SK-N-SH (cell line): Measurements from ENCODE around the gene HDAC4. TPM values are rescaled to one million over a fixed set of nuclear protein-coding genes. Genes with fewer than 3 reads are reported as not detected.

Experiments used
- CTCF ChIA-PET: fragments of 300-600, 350-600 bp; formaldehyde crosslinking; extraction: SDS; loops from one replicate; lab custom pipeline; 2021; lab: Yijun Ruan, JAX
- POLR2A ChIA-PET: fragments of 350-600 bp; sonication (Branson Sonifier 250); formaldehyde crosslinking; extraction: SDS; loops from one replicate; lab custom pipeline; 2020; ENCODE audit warnings: antibody characterized with exemption, inconsistent platforms; lab: Yijun Ruan, JAX
- DNase-seq: peaks from one replicate; pipeline ENCODE4 v3.0.0; 2012
- H2AFZ ChIP-seq: fragments of 200-600 bp; sonication (generic); 2 replicates; pipeline ENCODE4 v1.8.1; 2016; ENCODE audit warnings: antibody characterized with exemption, mild to moderate bottlenecking, low read depth
- H3F3A ChIP-seq: fragments of 200-600 bp; sonication (generic); replicated peaks from 2 replicates; pipeline ENCODE3; 2016; ENCODE audit warnings: antibody characterized with exemption, mild to moderate bottlenecking; ENCODE audit not compliant: insufficient read depth
- H3K27ac ChIP-seq, 2 experiments: fragments of 200-500 bp in 1 of 2; fragments of 200-600 bp in 1 of 2; sonication (Bioruptor generic) in 1 of 2; sonication (generic), shearing (Covaris generic) in 1 of 2; 2 replicates each; pipeline versions ENCODE4 v1.5.1 to v1.6.1; 2014 to 2016; ENCODE audit warnings: low read depth in 2 of 2, inconsistent platforms in 1 of 2, low read length in 1 of 2, mild to moderate bottlenecking in 1 of 2, mixed read lengths in 1 of 2
- H3K27me3 ChIP-seq: fragments of 200-600 bp; sonication (generic), shearing (Covaris generic); 2 replicates; pipeline ENCODE4 v1.6.1; 2016; ENCODE audit warnings: mixed run types; ENCODE audit not compliant: insufficient read depth
- H3K36me3 ChIP-seq, 2 experiments: fragments of 200-500 bp in 1 of 2; fragments of 200-600 bp in 1 of 2; sonication (Bioruptor generic) in 1 of 2; sonication (generic) in 1 of 2; replicated peaks in 1 of 2; 2 replicates each; pipeline versions ENCODE3 to v1.5.1; 2014 to 2016; ENCODE audit warnings: low read length in 1 of 2, mild to moderate bottlenecking in 1 of 2; ENCODE audit not compliant: insufficient read depth in 2 of 2, control insufficient read depth in 1 of 2
- H3K4me1 ChIP-seq, 2 experiments: fragments of 200-500 bp in 1 of 2; fragments of 200-600 bp in 1 of 2; sonication (Bioruptor generic) in 1 of 2; sonication (generic), shearing (Covaris generic) in 1 of 2; 2 replicates each; pipeline versions ENCODE4 v1.5.1 to v1.6.1; 2014 to 2016; ENCODE audit warnings: low read depth in 1 of 2, low read length in 1 of 2, mixed run types in 1 of 2; ENCODE audit not compliant: insufficient read depth in 2 of 2, control insufficient read depth in 1 of 2
- H3K4me2 ChIP-seq: fragments of 200-600 bp; sonication (generic), shearing (Covaris generic); 2 replicates; pipeline ENCODE4 v1.6.1; 2017; ENCODE audit warnings: mixed run types
- H3K4me3 ChIP-seq, 2 experiments: fragments of 200-500 bp in 1 of 2; fragments of 200-600 bp in 1 of 2; sonication (Bioruptor generic) in 1 of 2; sonication (generic), shearing (Covaris generic) in 1 of 2; 2 replicates each; pipeline versions ENCODE4 v1.5.1 to v1.8.1; 2014 to 2016; ENCODE audit warnings: low read depth in 2 of 2, inconsistent platforms in 1 of 2, low read length in 1 of 2, mild to moderate bottlenecking in 1 of 2, mixed read lengths in 1 of 2, moderate library complexity in 1 of 2
- H3K79me2 ChIP-seq: fragments of 200-600 bp; sonication (generic); 2 replicates; pipeline ENCODE4 v1.8.1; 2017; ENCODE audit warnings: mild to moderate bottlenecking; ENCODE audit not compliant: insufficient read depth
- H3K9ac ChIP-seq: fragments of 200-600 bp; sonication (generic); 2 replicates; pipeline ENCODE4 v1.6.1; 2017; ENCODE audit warnings: mixed run types
- H3K9me2 ChIP-seq: fragments of 200-600 bp; sonication (generic); 2 replicates; pipeline ENCODE4 v1.6.1; 2017; ENCODE audit warnings: mixed run types
- H3K9me3 ChIP-seq: fragments of 200-600 bp; sonication (generic); 2 replicates; pipeline ENCODE4 v1.6.1; 2017; ENCODE audit warnings: mixed run types, mild to moderate bottlenecking, moderate library complexity
- H4K20me1 ChIP-seq: fragments of 200-600 bp; sonication (generic); 2 replicates; pipeline ENCODE4 v1.6.1; 2017; ENCODE audit warnings: mild to moderate bottlenecking, mixed run types; ENCODE audit not compliant: insufficient read depth
- CHD2 ChIP-seq: fragments of 150-350 bp; IDR thresholded peaks from 2 replicates; pipeline ENCODE4 v1.6.1; 2018; ENCODE audit warnings: low read length; ENCODE audit not compliant: partially characterized antibody
- ELF1 ChIP-seq: IDR thresholded peaks from 2 replicates; pipeline ENCODE4 v1.4.0; 2012
- FOSL2 ChIP-seq: IDR thresholded peaks from 2 replicates; pipeline ENCODE4 v1.4.0; 2012; ENCODE audit warnings: low read depth, mild to moderate bottlenecking, moderate library complexity, borderline replicate concordance
- FOXM1 ChIP-seq: IDR thresholded peaks from 2 replicates; pipeline ENCODE4 v1.4.0; 2012; ENCODE audit warnings: low read depth, mild to moderate bottlenecking
- GATA2 ChIP-seq: sonication (generic); formaldehyde crosslinking; IDR thresholded peaks from 2 replicates; pipeline ENCODE4 v1.5.0; 2020; ENCODE audit warnings: mild to moderate bottlenecking, missing genetic modification reagents
- JUND ChIP-seq: IDR thresholded peaks from 2 replicates; pipeline ENCODE4 v1.4.0; 2012
- MXI1 ChIP-seq: IDR thresholded peaks from 2 replicates; pipeline ENCODE4 v1.6.1; 2012; ENCODE audit warnings: mild to moderate bottlenecking, low read depth, low read length, improper control_type of control experiment
- POLR2AphosphoS5 ChIP-seq: IDR thresholded peaks from 2 replicates; pipeline ENCODE4 v1.6.1; 2012; ENCODE audit warnings: low read depth, low read length
- RAD21 ChIP-seq: IDR thresholded peaks from 2 replicates; pipeline ENCODE4 v1.6.1; 2012; ENCODE audit warnings: mild to moderate bottlenecking, low read length
- RFX5 ChIP-seq: IDR thresholded peaks from 2 replicates; pipeline ENCODE4 v1.6.1; 2012; ENCODE audit warnings: mild to moderate bottlenecking, improper control_type of control experiment, low read length
- SIN3A ChIP-seq: IDR thresholded peaks from 2 replicates; pipeline ENCODE4 v1.6.1; 2012; ENCODE audit warnings: low read depth, mild to moderate bottlenecking, low read length, moderate library complexity, borderline replicate concordance
- SMC3 ChIP-seq: IDR thresholded peaks from 2 replicates; pipeline ENCODE4 v1.6.1; 2012; ENCODE audit warnings: low read depth, low read length, improper control_type of control experiment
- TAF1 ChIP-seq: IDR thresholded peaks from 2 replicates; pipeline ENCODE4 v1.6.1; 2012; ENCODE audit warnings: low read depth, mild to moderate bottlenecking, low read length, moderate library complexity, borderline replicate concordance
- USF2 ChIP-seq: fragments of 150-350 bp; IDR thresholded peaks from 2 replicates; pipeline ENCODE4 v1.6.1; 2017; ENCODE audit warnings: antibody characterized with exemption, low read length, low read depth, borderline replicate concordance
- YY1 ChIP-seq: IDR thresholded peaks from 2 replicates; pipeline ENCODE4 v1.4.0; 2012; ENCODE audit warnings: low read depth, mild to moderate bottlenecking
- WGBS: methylation state at CpG from one replicate; pipeline ENCODE4 v1.1.6; 2017; ENCODE audit warnings: low lambda C conversion rate; 5-methylcytosine and 5-hydroxymethylcytosine counted together
- polyA plus RNA-seq, 3 experiments: library from polyadenylated mRNA; depleted of rRNA; stranded (reverse); fragments of >200 nt; gene quantifications; 2 replicates each; pipeline ENCODE4 v1.2.3, GENCODE V29; 2012
- TF ChIP-seq, protein P1 (sequence below): IDR thresholded peaks from 2 replicates; pipeline ENCODE4; 2012
- TF ChIP-seq, protein P2 (sequence below): IDR thresholded peaks from 2 replicates; pipeline ENCODE4 v1.6.1; 2012; ENCODE audit warnings: mild to moderate bottlenecking, low read depth, low read length, moderate library complexity

Gene HDAC4
- polyA plus RNA-seq, 1 of the 3 experiments (the other 2 are of a cell fraction): 5.5 TPM

GRCh38 chr2:239041062-239041461 is 359.8 kb downstream of the HDAC4 start:
- Histone ChIP-seq H4K20me1 (no peaks in the 10 kb centered on the region), H3K27ac (no peak overlapping the region), H3K9ac (no peak overlapping the region), H3K4me3 (no peak overlapping the region), H3F3A (no peaks in the 10 kb centered on the region), H3K9me3 (no peaks in the 10 kb centered on the region), H3K4me2 (no peak overlapping the region), H3K4me1 (peaks cover 0 to 5% of the 10 kb centered on the region in 2 experiments; a peak in 1 of 4 replicates), H3K79me2 (no peaks in the 10 kb centered on the region), H2AFZ (no peak overlapping the region), H3K9me2 (no peaks in the 10 kb centered on the region), H3K27me3 (no peaks in the 10 kb centered on the region), H3K36me3 (no peaks in the 10 kb centered on the region)
- POLR2A ChIA-PET: no interaction called here
- no peak for DNase-seq
- 66% methylated on average over 12 of the region's 14 CpGs for WGBS
- CTCF ChIA-PET: interaction anchor here (2.8 to 5.4 kb wide), 2 partner anchors 53 to 65 kb away, joined by 13 to 39 read pairs; no protein-coding TSS in a partner anchor
- no peak for TF ChIP-seq JUND
- TF ChIP-seq USF2: no peak
- no peak for TF ChIP-seq RFX5
- TF ChIP-seq, protein P1, sequence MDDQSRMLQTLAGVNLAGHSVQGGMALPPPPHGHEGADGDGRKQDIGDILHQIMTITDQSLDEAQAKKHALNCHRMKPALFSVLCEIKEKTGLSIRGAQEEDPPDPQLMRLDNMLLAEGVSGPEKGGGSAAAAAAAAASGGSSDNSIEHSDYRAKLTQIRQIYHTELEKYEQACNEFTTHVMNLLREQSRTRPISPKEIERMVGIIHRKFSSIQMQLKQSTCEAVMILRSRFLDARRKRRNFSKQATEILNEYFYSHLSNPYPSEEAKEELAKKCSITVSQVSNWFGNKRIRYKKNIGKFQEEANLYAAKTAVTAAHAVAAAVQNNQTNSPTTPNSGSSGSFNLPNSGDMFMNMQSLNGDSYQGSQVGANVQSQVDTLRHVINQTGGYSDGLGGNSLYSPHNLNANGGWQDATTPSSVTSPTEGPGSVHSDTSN: no peak
- no peak for TF ChIP-seq CHD2
- TF ChIP-seq SMC3: no peak
- no peak for TF ChIP-seq TAF1
- no peak for TF ChIP-seq GATA2 (CRISPR knock-in tag)
- TF ChIP-seq, protein P2, sequence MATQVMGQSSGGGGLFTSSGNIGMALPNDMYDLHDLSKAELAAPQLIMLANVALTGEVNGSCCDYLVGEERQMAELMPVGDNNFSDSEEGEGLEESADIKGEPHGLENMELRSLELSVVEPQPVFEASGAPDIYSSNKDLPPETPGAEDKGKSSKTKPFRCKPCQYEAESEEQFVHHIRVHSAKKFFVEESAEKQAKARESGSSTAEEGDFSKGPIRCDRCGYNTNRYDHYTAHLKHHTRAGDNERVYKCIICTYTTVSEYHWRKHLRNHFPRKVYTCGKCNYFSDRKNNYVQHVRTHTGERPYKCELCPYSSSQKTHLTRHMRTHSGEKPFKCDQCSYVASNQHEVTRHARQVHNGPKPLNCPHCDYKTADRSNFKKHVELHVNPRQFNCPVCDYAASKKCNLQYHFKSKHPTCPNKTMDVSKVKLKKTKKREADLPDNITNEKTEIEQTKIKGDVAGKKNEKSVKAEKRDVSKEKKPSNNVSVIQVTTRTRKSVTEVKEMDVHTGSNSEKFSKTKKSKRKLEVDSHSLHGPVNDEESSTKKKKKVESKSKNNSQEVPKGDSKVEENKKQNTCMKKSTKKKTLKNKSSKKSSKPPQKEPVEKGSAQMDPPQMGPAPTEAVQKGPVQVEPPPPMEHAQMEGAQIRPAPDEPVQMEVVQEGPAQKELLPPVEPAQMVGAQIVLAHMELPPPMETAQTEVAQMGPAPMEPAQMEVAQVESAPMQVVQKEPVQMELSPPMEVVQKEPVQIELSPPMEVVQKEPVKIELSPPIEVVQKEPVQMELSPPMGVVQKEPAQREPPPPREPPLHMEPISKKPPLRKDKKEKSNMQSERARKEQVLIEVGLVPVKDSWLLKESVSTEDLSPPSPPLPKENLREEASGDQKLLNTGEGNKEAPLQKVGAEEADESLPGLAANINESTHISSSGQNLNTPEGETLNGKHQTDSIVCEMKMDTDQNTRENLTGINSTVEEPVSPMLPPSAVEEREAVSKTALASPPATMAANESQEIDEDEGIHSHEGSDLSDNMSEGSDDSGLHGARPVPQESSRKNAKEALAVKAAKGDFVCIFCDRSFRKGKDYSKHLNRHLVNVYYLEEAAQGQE: no peak
- no peak for TF ChIP-seq SIN3A
- no peak for TF ChIP-seq RAD21
- TF ChIP-seq FOXM1: no peak
- no peak for TF ChIP-seq ELF1
- TF ChIP-seq YY1: no peak
- TF ChIP-seq MXI1: no peak
- no peak for TF ChIP-seq POLR2AphosphoS5
- no peak for TF ChIP-seq FOSL2
